ENCODE data around the gene SLC13A3.

Gene SLC13A3

GRCh38 chr20:46605978-46606816 lies 45.1 kb downstream of the SLC13A3 start:
- DNase-seq (ENCODE audit: low read depth in 2 of 2) = no peak

- DNase-seq (ENCODE audit: low read depth in 2 of 2) = no peak
Measured at GRCh38 chr20:46605181-46605580, 46.1 kb downstream of the SLC13A3 start.

DNA sequence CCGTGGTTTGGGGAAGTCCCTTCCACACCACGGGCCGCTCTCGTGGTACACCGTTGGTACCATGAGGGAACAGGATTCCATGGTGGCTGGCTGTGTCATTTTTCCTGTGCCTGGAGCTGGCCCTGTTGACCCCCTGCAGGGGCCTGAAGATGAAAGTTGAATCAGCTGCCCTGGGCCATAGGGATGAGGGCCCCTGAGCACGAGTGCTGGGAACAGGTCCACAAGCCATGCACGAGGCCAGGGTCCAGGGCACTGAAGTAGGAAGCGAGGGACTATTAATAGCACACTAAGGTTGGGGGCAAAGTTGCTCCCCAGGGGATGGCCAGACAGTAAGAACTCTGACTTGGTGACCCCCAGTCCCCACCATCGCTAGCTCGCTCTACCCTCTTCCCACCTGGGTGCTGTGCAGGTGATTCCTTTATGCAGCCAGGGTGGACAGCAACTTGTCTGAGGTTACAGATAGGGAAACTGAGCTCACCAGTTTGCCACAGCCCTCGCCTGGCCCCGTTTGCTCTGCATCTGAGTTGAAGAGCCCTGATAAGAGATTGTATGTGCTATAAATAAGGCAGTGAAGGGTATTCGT lies 46.6 kb downstream of the SLC13A3 start:
- no peak for DNase-seq (ENCODE audit: low read depth in 2 of 2)

- no peak for DNase-seq (ENCODE audit: low read depth in 2 of 2)
Measured at GRCh38 chr20:46602429-46602828, 48.8 kb downstream of the SLC13A3 start.

- no peak for DNase-seq (ENCODE audit: low read depth in 2 of 2)
Measured at GRCh38 chr20:46601603-46602122, 49.6 kb downstream of the SLC13A3 start.

DNA sequence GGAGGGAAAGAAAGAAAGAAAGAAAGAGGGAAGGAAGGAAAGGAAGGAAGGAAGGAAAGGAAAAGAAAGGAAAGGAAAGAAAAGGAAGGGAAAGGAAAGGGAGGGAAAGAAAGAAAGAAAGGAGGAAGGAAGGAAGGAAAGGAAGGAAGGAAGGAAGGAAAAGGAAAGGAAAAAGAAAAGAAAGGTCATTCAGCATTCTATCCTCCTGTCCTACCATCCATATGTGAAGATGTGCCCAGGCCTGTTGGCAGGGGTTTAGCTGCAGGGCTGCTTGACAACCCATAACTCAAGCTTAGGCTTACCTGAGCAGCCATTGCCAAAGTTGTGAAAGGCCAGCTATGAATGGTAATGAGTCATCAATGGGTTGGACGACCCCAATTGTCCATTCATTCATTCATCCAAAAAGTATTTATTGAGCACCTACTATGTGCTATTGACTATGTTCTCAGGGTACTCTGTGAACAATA lies 50.9 kb downstream of the SLC13A3 start:
- DNase-seq (ENCODE audit: low read depth in 2 of 2) = no peak

DNA sequence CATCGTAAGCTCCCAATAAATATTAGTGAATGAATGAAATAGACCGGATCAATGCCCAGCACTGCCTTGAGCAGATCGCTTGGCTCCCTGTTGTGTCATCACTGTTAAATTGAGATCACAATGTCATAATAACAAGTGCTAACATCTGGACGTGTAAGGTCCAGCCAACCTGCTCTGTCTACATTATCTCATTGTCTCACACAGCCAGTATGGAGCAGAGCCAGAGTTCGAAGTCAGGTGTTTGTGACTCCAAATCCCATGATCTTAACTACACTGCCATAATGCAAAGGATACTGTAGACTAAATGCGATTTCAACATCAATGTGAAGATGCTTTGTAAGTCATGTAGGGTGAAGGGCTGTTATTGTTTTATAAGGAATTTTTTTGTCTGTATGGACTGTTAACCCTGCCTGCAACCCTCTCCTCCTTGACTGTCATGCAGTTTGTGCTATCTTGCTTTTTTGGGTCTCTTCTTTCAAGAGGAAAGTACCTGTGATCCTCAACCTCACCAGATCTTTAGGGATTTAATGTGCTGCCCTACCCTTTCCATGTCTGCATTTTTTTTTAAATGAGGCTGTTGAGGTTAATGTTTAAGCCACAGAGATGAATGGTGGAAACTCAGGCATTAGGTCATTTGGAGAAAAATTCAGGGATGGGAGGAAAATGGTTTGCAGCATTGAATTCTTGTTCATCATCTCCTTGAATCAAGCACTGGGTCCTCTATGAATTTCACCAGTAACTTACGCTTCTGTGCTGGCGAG lies 51.9 kb downstream of the SLC13A3 start:
- no peak for DNase-seq (ENCODE audit: low read depth in 2 of 2)

DNA sequence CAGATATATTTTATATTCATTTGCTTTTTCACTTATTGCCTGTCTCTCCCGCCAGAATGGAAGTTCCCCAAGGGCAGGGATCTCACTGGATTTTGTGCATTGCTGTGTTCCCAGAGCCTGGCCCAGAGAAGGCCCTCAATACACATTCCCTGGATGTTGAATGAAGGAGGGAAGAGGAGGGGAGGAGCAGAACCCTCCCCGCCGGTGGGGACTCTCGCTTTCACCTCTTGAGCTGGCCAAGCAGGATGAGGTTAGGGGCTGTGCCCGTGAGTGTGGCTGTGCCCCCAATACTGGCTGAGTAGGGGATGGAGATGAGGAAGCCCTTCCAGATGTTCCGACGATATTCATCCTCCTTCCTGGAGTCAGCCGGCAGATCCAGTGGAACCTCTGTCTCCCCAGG lies 55.3 kb downstream of the SLC13A3 start:
- no peak for DNase-seq (ENCODE audit: low read depth in 2 of 2)

DNA sequence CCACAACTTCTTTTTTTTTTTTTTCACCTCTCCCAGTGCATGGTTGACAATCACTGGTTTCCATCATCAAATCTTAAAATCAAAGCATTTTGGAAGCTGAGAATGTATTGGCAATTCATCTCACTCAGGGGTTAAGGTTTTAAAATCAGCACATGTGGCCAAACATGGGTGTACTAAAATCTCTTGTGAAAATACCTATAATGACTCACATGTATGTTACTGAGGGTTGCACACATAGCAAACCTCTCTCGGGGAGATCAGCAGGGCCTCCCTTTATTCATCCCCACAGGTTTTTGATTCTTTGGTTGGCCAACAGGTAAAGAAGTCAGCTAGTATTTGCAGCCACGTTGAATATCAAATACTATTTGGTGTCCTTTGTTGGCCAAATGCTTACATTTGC lies 56.5 kb downstream of the SLC13A3 start:
- no peak for DNase-seq (ENCODE audit: low read depth in 2 of 2)

DNA sequence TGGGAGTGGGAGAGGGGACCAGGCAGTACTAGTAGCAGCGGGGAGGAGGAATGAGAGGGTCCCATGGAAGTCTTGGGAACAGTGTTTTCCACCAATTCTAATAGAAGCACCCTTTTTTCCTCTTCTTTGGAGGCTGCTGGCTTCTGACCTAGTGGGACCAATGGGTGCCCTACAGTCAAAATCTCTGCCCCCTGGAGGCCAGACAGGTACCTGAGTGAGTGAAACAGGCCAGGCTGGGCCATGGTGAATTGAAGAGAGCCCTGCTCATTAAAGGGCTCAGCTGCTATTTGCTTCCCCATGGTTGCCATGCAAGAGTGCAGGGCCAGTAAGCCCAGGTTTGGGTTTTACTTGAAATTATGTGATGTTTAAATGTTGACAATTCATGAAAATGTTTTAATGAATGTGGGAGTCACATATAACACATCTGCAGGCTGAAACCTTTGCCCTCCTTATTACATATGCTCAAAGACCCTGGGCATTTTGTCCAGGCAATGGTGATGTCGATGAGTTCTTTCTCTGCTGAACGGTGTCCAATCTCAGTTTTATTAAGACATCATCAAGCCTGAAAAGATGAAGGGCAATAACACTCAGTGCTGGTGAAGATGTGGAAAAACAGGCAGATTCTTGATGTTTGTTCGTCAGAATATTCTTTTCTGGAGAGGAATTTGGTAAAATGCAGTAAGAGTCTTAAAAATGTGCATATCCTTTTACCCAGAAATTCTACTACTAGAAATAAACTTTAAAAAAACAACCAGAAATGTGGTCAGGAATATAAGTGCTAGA lies 58.5 kb downstream of the SLC13A3 start:
- DNase-seq (ENCODE audit: low read depth in 2 of 2) = no peak

- DNase-seq (ENCODE audit: low read depth in 2 of 2) = no peak
Measured at GRCh38 chr20:46590443-46590842, 60.8 kb downstream of the SLC13A3 start.

- no peak for DNase-seq (ENCODE audit: low read depth in 2 of 2)
Measured at GRCh38 chr20:46588532-46589511, 62.4 kb downstream of the SLC13A3 start.

GRCh38 chr20:46587986-46588385 lies 63.3 kb downstream of the SLC13A3 start:
- no peak for DNase-seq (ENCODE audit: low read depth in 2 of 2)

GRCh38 chr20:46586724-46587123 lies 64.5 kb downstream of the SLC13A3 start:
- DNase-seq (ENCODE audit: low read depth in 2 of 2) = no peak

DNA sequence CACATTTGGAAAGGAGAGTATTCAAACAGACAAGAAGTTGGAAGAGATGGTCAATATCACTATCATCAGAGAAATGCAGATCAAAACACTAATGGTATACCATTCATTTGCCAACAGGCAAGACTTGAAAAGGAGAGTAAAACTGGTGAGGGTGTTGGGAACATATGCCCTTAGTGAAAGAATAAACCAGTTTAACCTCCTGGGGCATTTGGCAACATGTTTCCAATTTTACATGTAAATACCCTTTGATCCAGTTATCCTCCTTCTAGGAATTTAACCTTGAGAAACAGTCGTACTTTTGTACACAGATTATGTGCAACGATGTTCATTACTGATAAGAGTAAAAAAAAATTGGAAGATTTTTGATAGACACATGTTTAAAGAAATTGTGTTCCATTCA lies 66.8 kb downstream of the SLC13A3 start:
- DNase-seq (ENCODE audit: low read depth in 2 of 2) = no peak

- DNase-seq (ENCODE audit: low read depth in 2 of 2) = no peak
Measured at GRCh38 chr20:46583411-46584214, 67.6 kb downstream of the SLC13A3 start.

GRCh38 chr20:46582648-46583047 lies 68.6 kb downstream of the SLC13A3 start:
- DNase-seq (ENCODE audit: low read depth in 2 of 2) = no peak

DNA sequence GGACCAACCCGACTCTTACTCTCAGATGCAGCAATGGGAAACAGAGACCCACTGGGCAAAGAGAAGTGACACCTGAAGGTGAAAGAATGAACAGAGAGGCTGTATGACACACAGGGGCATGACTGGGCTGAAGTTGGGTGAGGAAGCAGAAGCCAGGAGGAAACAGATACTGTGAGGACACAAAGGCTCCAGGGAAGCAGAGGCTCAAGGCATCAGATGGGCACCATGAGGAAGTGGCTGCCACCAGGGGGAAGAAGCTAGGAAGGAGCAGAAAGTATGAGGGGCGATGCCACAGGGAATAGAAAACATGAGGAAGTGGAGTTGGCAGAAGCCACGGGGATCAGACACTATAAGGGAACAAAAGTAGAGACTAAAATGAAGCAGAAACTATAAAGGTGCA lies 69.9 kb downstream of the SLC13A3 start:
- no peak for DNase-seq (ENCODE audit: low read depth in 2 of 2)

DNA sequence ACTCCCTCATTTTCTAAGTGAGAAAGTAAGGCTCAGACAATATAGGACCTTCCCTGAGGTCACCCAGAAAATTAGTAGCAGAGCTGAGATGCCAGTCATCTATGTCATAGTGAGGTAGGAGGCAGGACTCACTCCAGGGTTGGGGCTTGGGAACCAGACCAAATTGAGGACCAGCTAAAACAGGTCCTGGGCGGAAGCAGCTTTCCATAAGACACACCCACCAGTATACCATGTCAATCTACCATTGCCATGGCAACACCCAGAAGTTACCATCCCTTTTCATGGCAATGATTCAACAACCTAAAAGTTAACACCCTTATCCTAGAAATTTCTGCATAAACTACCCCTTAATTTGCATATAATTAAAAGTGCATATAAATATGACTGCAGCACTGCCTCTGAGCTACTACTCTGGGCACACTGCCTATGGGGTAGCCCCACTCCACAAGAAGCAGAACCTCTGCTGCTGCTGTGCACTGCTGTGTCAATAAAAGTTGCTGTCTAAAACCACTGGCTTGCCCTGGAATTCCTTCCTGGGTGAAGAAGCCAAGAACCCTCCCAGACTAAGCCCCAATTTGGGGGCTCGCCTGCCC lies 70.5 kb downstream of the SLC13A3 start:
- DNase-seq (ENCODE audit: low read depth in 2 of 2) = no peak
